HEK293 (cell line): ENCODE data around the gene SMIM41.

Experiments
- CTCF ChIA-PET: fragments of 350-600 bp; formaldehyde crosslinking; extraction: SDS; loops from one replicate; lab custom pipeline; 2021; ENCODE audit warnings: antibody characterized with exemption; lab: Yijun Ruan, JAX
- POLR2A ChIA-PET: fragments of 300-600 bp; formaldehyde crosslinking; extraction: SDS; loops from one replicate; lab custom pipeline; 2020; ENCODE audit warnings: antibody characterized with exemption, inconsistent platforms; lab: Yijun Ruan, JAX
- H3K27ac ChIP-seq: fragments of 200-500 bp; sonication (Bioruptor generic); 2 replicates; pipeline ENCODE4 v1.5.1; 2014; ENCODE audit warnings: low read depth, low read length, control low read depth, inconsistent platforms; ENCODE audit errors: extremely low read depth
- H3K36me3 ChIP-seq, 2 experiments: fragments of 200-500 bp in 1 of 2; sonication (Bioruptor generic) in 1 of 2; 1 replicate in 1 of 2; 2 replicates in 1 of 2; pipeline ENCODE4 v1.5.1; 2014 to 2017; ENCODE audit warnings: inconsistent platforms in 2 of 2, low read length in 2 of 2; ENCODE audit not compliant: control insufficient read depth in 2 of 2, insufficient read depth in 1 of 2
- H3K4me1 ChIP-seq: fragments of 200-500 bp; sonication (Bioruptor generic); 2 replicates; pipeline ENCODE4 v1.5.1; 2014; ENCODE audit warnings: mild to moderate bottlenecking, low read length, inconsistent platforms; ENCODE audit not compliant: control insufficient read depth, insufficient read depth
- H3K4me3 ChIP-seq: 2 replicates; pipeline ENCODE4 v1.5.1; 2011; ENCODE audit warnings: low read depth, mild to moderate bottlenecking, control low read depth, low read length, moderate library complexity
- H3K9me3 ChIP-seq: fragments of 200-500 bp; sonication (Bioruptor generic); 2 replicates; pipeline ENCODE4 v1.5.1; 2014; ENCODE audit warnings: low read depth, low read length, inconsistent platforms; ENCODE audit not compliant: control insufficient read depth, insufficient read depth
- BCL11B ChIP-seq: fragments of 450-650 bp; formaldehyde crosslinking; IDR thresholded peaks from 2 replicates; pipeline ENCODE4 v1.5.1; 2016; ENCODE audit warnings: low read depth, missing biosample characterization, missing genetic modification characterization
- EGR2 ChIP-seq: fragments of 450-650 bp; formaldehyde crosslinking; IDR thresholded peaks from 2 replicates; pipeline ENCODE4 v1.5.1; 2016; ENCODE audit warnings: low read depth, missing biosample characterization, missing genetic modification characterization
- FEZF1 ChIP-seq: fragments of 450-650 bp; formaldehyde crosslinking; IDR thresholded peaks from 2 replicates; pipeline ENCODE4 v1.5.1; 2016; ENCODE audit warnings: missing biosample characterization, missing genetic modification characterization
- GLIS1 ChIP-seq: fragments of 450-650 bp; formaldehyde crosslinking; IDR thresholded peaks from 2 replicates; pipeline ENCODE4 v1.5.1; 2016; ENCODE audit warnings: missing biosample characterization, missing genetic modification characterization
- HOXC10 ChIP-seq: sonication (generic); formaldehyde crosslinking; IDR thresholded peaks from 2 replicates; pipeline ENCODE4 v1.8.1; 2023; ENCODE audit warnings: mild to moderate bottlenecking, missing genetic modification reagents
- OSR2 ChIP-seq: fragments of 450-650 bp; formaldehyde crosslinking; IDR thresholded peaks from 2 replicates; pipeline ENCODE4 v1.5.1; 2016; ENCODE audit warnings: missing biosample characterization, missing genetic modification characterization
- WT1 ChIP-seq: fragments of 450-650 bp; formaldehyde crosslinking; IDR thresholded peaks from 2 replicates; pipeline ENCODE4 v1.5.1; 2016; ENCODE audit warnings: missing biosample characterization, missing genetic modification characterization
- ZFHX2 ChIP-seq: fragments of 450-650 bp; formaldehyde crosslinking; conservative IDR thresholded peaks from 2 replicates; pipeline ENCODE4 v1.5.1; 2016; ENCODE audit warnings: missing biosample characterization, missing genetic modification characterization
- ZIC2 ChIP-seq: fragments of 450-650 bp; formaldehyde crosslinking; IDR thresholded peaks from 2 replicates; pipeline ENCODE4 v1.5.1; 2016; ENCODE audit warnings: missing biosample characterization, missing genetic modification characterization
- ZNF157 ChIP-seq: fragments of 450-650 bp; formaldehyde crosslinking; IDR thresholded peaks from 2 replicates; pipeline ENCODE4 v1.5.1; 2016; ENCODE audit warnings: missing biosample characterization, missing genetic modification characterization
- ZNF202 ChIP-seq: fragments of 450-650 bp; formaldehyde crosslinking; IDR thresholded peaks from 2 replicates; pipeline ENCODE4 v1.5.1; 2016; ENCODE audit warnings: missing biosample characterization, missing genetic modification characterization, borderline replicate concordance
- ZNF274 ChIP-seq, 2 experiments: fragments of 200-500 bp in 1 of 2; fragments of 450-650 bp in 1 of 2; sonication (Bioruptor generic) in 1 of 2; formaldehyde crosslinking in 1 of 2; IDR thresholded peaks; 2 replicates each; pipeline versions ENCODE4 v1.5.1 to v1.6.1; 2014 to 2016; ENCODE audit warnings: borderline replicate concordance in 1 of 2, inconsistent platforms in 1 of 2, low read length in 1 of 2, missing biosample characterization in 1 of 2, missing genetic modification characterization in 1 of 2
- ZNF423 ChIP-seq: fragments of 450-650 bp; formaldehyde crosslinking; IDR thresholded peaks from 2 replicates; pipeline ENCODE4 v1.5.1; 2016; ENCODE audit warnings: missing biosample characterization, missing genetic modification characterization
- ZNF600 ChIP-seq: fragments of 450-650 bp; formaldehyde crosslinking; IDR thresholded peaks from 2 replicates; pipeline ENCODE4 v1.5.1; 2016; ENCODE audit warnings: missing biosample characterization, missing genetic modification characterization
- TF ChIP-seq, protein P1 (sequence below): fragments of 450-650 bp; IDR thresholded peaks from 2 replicates; pipeline ENCODE4 v1.5.1; 2018; ENCODE audit warnings: missing biosample characterization, missing genetic modification characterization
- TF ChIP-seq, protein P2 (sequence below): fragments of 450-650 bp; formaldehyde crosslinking; optimal IDR thresholded peaks from 2 replicates; pipeline ENCODE3; 2016; ENCODE audit warnings: missing biosample characterization, mild to moderate bottlenecking, missing genetic modification characterization
- TF ChIP-seq, protein P3 (sequence below): fragments of 450-650 bp; formaldehyde crosslinking; IDR thresholded peaks from 2 replicates; pipeline ENCODE4 v1.5.1; 2016; ENCODE audit warnings: missing biosample characterization, missing genetic modification characterization
- TF ChIP-seq, protein P4 (sequence below): fragments of 450-650 bp; formaldehyde crosslinking; IDR thresholded peaks from 2 replicates; pipeline ENCODE4 v1.5.1; 2016; ENCODE audit warnings: missing biosample characterization, missing genetic modification characterization
- TF ChIP-seq, protein P5 (sequence below): fragments of 450-650 bp; formaldehyde crosslinking; IDR thresholded peaks from 2 replicates; pipeline ENCODE4 v1.5.1; 2016; ENCODE audit warnings: missing biosample characterization, missing genetic modification characterization
- TF ChIP-seq, protein P6 (sequence below): fragments of 450-650 bp; formaldehyde crosslinking; IDR thresholded peaks from 2 replicates; pipeline ENCODE4 v1.5.1; 2016; ENCODE audit warnings: missing biosample characterization, missing genetic modification characterization

The SMIM41 gene

DNA sequence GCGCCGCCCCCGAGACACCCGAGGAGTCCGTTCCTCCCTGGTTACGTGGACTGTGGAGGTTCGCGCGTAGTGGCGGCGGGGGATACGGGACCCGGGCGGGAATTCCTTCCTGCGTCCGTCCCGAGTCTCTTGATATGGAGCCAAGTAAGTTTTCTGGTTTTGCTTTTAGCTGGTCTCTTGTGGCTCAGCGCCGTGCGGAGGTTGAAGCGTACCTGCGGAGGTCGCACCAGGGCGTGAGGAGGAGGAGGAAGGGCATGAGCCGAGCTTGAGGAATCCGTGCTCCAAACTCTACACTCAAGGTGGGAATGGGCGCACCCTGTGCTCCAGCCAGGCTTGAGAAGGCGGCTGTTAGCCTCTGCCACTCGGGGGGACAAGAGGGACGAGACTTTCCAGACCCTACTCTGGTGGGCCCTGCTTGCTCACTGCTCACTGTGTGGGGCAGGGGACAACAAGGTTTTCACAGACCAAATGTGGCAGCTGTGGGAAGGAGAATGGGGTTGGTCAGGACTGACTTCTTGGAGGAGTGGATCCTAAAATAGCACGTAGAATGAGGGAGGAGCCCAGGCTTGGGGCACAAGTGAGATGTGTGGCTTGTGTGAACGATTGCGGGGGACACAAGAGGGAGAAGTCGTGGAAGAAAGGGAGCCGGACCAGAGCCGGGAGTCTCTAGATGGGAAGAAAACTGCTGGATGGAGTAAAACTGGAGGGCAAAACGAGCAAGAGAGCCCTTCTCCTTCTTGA is 9.1 kb upstream of the SMIM41 start:
- 0 out of 2 replicates have a peak, but pooled peaks cover 7% of the 10 kb centered on the region for H3K4me1 ChIP-seq
- peak overlapping the region; percentile 87 for H3K4me3 ChIP-seq
- peaks cover 3 to 34% of the 10 kb centered on the region in 2 experiments; a peak in 2 of 3 replicates for H3K36me3 ChIP-seq
- CTCF ChIA-PET: interaction anchor here (0.7 to 34.8 kb wide), 9 partner anchors 8 to 213 kb away, joined by 3 to 794 read pairs (median 4); no protein-coding TSS in a partner anchor
- TF ChIP-seq, protein P1, sequence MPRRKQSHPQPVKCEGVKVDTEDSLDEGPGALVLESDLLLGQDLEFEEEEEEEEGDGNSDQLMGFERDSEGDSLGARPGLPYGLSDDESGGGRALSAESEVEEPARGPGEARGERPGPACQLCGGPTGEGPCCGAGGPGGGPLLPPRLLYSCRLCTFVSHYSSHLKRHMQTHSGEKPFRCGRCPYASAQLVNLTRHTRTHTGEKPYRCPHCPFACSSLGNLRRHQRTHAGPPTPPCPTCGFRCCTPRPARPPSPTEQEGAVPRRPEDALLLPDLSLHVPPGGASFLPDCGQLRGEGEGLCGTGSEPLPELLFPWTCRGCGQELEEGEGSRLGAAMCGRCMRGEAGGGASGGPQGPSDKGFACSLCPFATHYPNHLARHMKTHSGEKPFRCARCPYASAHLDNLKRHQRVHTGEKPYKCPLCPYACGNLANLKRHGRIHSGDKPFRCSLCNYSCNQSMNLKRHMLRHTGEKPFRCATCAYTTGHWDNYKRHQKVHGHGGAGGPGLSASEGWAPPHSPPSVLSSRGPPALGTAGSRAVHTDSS: peak; percentile 34; the same call in 1 of the 2 replicates
- TF ChIP-seq, protein P2, sequence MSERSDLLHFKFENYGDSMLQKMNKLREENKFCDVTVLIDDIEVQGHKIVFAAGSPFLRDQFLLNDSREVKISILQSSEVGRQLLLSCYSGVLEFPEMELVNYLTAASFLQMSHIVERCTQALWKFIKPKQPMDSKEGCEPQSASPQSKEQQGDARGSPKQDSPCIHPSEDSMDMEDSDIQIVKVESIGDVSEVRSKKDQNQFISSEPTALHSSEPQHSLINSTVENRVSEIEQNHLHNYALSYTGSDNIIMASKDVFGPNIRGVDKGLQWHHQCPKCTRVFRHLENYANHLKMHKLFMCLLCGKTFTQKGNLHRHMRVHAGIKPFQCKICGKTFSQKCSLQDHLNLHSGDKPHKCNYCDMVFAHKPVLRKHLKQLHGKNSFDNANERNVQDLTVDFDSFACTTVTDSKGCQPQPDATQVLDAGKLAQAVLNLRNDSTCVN (tag by site-specific recombination): peak; percentile 12
- TF ChIP-seq, protein P3, sequence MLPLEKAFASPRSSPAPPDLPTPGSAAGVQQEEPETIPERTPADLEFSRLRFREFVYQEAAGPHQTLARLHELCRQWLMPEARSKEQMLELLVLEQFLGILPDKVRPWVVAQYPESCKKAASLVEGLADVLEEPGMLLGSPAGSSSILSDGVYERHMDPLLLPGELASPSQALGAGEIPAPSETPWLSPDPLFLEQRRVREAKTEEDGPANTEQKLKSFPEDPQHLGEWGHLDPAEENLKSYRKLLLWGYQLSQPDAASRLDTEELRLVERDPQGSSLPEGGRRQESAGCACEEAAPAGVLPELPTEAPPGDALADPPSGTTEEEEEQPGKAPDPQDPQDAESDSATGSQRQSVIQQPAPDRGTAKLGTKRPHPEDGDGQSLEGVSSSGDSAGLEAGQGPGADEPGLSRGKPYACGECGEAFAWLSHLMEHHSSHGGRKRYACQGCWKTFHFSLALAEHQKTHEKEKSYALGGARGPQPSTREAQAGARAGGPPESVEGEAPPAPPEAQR: no peak
- 0 out of 2 replicates have a peak, but pooled peaks have one; percentile 52 for TF ChIP-seq BCL11B (tag by site-specific recombination)
- TF ChIP-seq, protein P4, sequence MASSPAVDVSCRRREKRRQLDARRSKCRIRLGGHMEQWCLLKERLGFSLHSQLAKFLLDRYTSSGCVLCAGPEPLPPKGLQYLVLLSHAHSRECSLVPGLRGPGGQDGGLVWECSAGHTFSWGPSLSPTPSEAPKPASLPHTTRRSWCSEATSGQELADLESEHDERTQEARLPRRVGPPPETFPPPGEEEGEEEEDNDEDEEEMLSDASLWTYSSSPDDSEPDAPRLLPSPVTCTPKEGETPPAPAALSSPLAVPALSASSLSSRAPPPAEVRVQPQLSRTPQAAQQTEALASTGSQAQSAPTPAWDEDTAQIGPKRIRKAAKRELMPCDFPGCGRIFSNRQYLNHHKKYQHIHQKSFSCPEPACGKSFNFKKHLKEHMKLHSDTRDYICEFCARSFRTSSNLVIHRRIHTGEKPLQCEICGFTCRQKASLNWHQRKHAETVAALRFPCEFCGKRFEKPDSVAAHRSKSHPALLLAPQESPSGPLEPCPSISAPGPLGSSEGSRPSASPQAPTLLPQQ (tag by site-specific recombination): 0 out of 2 replicates have a peak, but pooled peaks have one; percentile 15
- POLR2A ChIA-PET: interaction anchor here (0.8 to 2.5 kb wide), 11 partner anchors 12 to 64 kb away, joined by 3 to 24 read pairs (median 5); partner anchors contain the start of genes NR4A1 and TAMALIN
- no peaks in the 10 kb centered on the region for H3K9me3 ChIP-seq
- H3K27ac ChIP-seq: peak overlapping the region; percentile 92

DNA sequence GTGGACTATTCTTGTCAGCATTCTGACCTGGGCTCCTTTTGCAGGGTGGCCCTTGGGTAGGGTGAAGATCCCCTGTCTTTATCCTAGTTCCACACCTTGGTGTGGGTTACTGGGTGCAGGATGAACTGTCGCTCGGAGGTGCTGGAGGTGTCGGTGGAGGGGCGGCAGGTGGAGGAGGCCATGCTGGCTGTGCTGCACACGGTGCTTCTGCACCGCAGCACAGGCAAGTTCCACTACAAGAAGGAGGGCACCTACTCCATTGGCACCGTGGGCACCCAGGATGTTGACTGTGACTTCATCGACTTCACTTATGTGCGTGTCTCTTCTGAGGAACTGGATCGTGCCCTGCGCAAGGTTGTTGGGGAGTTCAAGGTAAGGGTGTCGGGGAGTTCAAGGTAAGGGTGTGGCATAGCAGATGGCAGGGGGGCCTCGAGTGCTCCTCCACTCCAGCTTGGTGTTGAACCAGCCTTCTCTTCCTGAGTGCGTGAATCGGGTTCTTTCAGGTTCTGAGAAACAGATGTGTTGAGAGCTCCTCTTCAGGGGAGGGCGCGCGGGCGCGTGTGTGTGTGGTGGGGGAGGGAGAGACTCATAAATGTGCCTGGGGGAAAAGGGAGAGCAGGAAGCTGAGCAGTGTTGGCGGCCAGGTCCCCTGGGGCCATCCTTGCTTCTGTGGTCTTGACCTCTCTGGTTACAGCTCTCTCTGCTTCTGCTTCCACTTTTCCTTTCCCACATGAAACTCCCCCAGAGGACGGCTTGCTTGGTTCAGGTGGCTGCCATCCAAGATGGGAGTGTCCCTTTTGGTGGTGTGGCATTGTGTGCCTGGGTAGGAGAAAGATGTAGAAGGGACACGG is 5.7 kb upstream of the SMIM41 start:
- H3K4me1 ChIP-seq: 0 out of 2 replicates have a peak, but pooled peaks cover 7% of the 10 kb centered on the region
- ChIA-PET CTCF (interaction anchor here (0.6 to 34.8 kb wide), 5 partner anchors 9 to 265 kb away, joined by 3 to 794 read pairs (median 6); no protein-coding TSS in a partner anchor), POLR2A (interaction anchor here (0.6 kb wide), 1 partner anchor 36 kb away, joined by 3 read pairs; no protein-coding TSS in a partner anchor)
- H3K9me3 ChIP-seq: no peaks in the 10 kb centered on the region
- H3K27ac ChIP-seq: no peak overlapping the region
- peak; percentile 43; the same call in 1 of the 2 replicates for TF ChIP-seq GLIS1
- peak; percentile 72 for TF ChIP-seq EGR2 (tag by site-specific recombination)
- peak; percentile 86 for TF ChIP-seq OSR2 (tag by site-specific recombination)
- TF ChIP-seq, protein P5, sequence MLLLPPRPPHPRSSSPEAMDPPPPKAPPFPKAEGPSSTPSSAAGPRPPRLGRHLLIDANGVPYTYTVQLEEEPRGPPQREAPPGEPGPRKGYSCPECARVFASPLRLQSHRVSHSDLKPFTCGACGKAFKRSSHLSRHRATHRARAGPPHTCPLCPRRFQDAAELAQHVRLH (tag by site-specific recombination): no peak
- peak; percentile 61 for TF ChIP-seq FEZF1
- TF ChIP-seq ZIC2 (tag by site-specific recombination): peak; percentile 52
- TF ChIP-seq ZNF157 (tag by site-specific recombination): no peak
- peak; percentile 61; the same call in 1 of the 2 replicates for TF ChIP-seq WT1 (tag by site-specific recombination)
- peak; percentile 73 for TF ChIP-seq ZNF423
- TF ChIP-seq, protein P6, sequence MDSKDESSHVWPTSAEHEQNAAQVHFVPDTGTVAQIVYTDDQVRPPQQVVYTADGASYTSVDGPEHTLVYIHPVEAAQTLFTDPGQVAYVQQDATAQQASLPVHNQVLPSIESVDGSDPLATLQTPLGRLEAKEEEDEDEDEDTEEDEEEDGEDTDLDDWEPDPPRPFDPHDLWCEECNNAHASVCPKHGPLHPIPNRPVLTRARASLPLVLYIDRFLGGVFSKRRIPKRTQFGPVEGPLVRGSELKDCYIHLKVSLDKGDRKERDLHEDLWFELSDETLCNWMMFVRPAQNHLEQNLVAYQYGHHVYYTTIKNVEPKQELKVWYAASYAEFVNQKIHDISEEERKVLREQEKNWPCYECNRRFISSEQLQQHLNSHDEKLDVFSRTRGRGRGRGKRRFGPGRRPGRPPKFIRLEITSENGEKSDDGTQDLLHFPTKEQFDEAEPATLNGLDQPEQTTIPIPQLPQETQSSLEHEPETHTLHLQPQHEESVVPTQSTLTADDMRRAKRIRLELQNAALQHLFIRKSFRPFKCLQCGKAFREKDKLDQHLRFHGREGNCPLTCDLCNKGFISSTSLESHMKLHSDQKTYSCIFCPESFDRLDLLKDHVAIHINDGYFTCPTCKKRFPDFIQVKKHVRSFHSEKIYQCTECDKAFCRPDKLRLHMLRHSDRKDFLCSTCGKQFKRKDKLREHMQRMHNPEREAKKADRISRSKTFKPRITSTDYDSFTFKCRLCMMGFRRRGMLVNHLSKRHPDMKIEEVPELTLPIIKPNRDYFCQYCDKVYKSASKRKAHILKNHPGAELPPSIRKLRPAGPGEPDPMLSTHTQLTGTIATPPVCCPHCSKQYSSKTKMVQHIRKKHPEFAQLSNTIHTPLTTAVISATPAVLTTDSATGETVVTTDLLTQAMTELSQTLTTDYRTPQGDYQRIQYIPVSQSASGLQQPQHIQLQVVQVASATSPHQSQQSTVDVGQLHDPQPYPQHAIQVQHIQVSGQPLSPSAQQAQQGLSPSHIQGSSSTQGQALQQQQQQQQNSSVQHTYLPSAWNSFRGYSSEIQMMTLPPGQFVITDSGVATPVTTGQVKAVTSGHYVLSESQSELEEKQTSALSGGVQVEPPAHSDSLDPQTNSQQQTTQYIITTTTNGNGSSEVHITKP (tag by site-specific recombination): peak; percentile 71
- no peak for TF ChIP-seq ZNF274 (IDR thresholded peaks at IDR 0.05; ENCODE audit: low read length)
- no peak for TF ChIP-seq ZNF274 (tag by site-specific recombination; IDR thresholded peaks at IDR 0.05; ENCODE audit: borderline replicate concordance)
- TF ChIP-seq ZFHX2 (tag by site-specific recombination): peak; percentile 58
- TF ChIP-seq HOXC10: no peak
- peak; percentile 59; the same call in 1 of the 2 replicates for TF ChIP-seq ZNF600
- no peak for TF ChIP-seq ZNF202
- no peak overlapping the region for H3K4me3 ChIP-seq
- peaks cover 11 to 64% of the 10 kb centered on the region in 2 experiments; a peak in 2 of 3 replicates for H3K36me3 ChIP-seq
